Esophagus (tissue), 2 donors: ENCODE data around the gene NT5C. TPM values are rescaled to one million over a fixed set of nuclear protein-coding genes. Genes with fewer than 3 reads are reported as not detected.
"Not testable (repeated sequence)": the region's sequence is repeated elsewhere in the genome, so short reads cannot be mapped to it uniquely, and the experiment has no call there.

Source experiments
- H3K27ac ChIP-seq, 2 donors: one replicate each; pipeline ENCODE4 v1.5.1; 2013; ENCODE audit warnings: low read depth in 2 of 2, mild to moderate bottlenecking in 2 of 2, inconsistent platforms in 1 of 2, low read length in 1 of 2, moderate library complexity in 1 of 2
- H3K27me3 ChIP-seq, 2 donors: one replicate each; pipeline ENCODE4 v1.6.1; 2013; ENCODE audit warnings: low read length in 2 of 2, control low read depth in 1 of 2, mild to moderate bottlenecking in 1 of 2; ENCODE audit not compliant: insufficient read depth in 2 of 2, control insufficient read depth in 1 of 2
- H3K36me3 ChIP-seq, 2 donors: one replicate each; pipeline ENCODE4 v1.6.1; 2013; ENCODE audit warnings: low read length in 1 of 2; ENCODE audit not compliant: control insufficient read depth in 2 of 2, insufficient read depth in 2 of 2
- H3K4me1 ChIP-seq, 2 donors: one replicate each; pipeline ENCODE4 v1.6.1; 2013; ENCODE audit warnings: low read length in 1 of 2; ENCODE audit not compliant: control insufficient read depth in 2 of 2, insufficient read depth in 2 of 2
- H3K4me3 ChIP-seq, 2 donors: one replicate each; pipeline ENCODE4 v1.5.1; 2013; ENCODE audit warnings: low read length in 2 of 2, mild to moderate bottlenecking in 2 of 2, low read depth in 1 of 2, moderate library complexity in 1 of 2
- H3K9me3 ChIP-seq, 2 donors: one replicate each; pipeline ENCODE4 v1.6.1; 2013; ENCODE audit warnings: mild to moderate bottlenecking in 2 of 2, low read depth in 1 of 2, low read length in 1 of 2, moderate library complexity in 1 of 2; ENCODE audit not compliant: control insufficient read depth in 2 of 2, insufficient read depth in 1 of 2
- WGBS, 2 donors: extraction: QIAGEN DNeasy Blood & Tissue Kit; methylation state at CpG; one replicate each; pipeline ENCODE4 v1.1.7; 2013; 5-methylcytosine and 5-hydroxymethylcytosine counted together
- polyA plus RNA-seq, 2 donors: library from polyadenylated mRNA; stranded (reverse); fragments of 200-250 nt; gene quantifications; one replicate each; pipeline ENCODE4 v1.2.3, GENCODE V29; 2013
- donor health status: healthy with polysubstance abuse.
- donor health status: Bipolar disorder and iron deficiency.

Gene NT5C
- polyA plus RNA-seq, 2 donors: 64.2 to 79.0 TPM

- WGBS, 2 donors: 94 to 96% methylated on average over 3 of the region's 3 CpGs
- H3K4me1 ChIP-seq: peaks cover 0 to 12% of the 10 kb centered on the region in 2 donors
- no peak overlapping the region for H3K27ac ChIP-seq
- H3K9me3 ChIP-seq: no peaks in the 10 kb centered on the region
- H3K36me3 ChIP-seq: peaks cover 0 to 16% of the 10 kb centered on the region in 2 donors
- no peaks in the 10 kb centered on the region for H3K27me3 ChIP-seq
- no peak overlapping the region for H3K4me3 ChIP-seq
Observed at GRCh38 chr17:75133001-75133400, 1.5 kb upstream of the NT5C start.

GRCh38 chr17:75132018-75133000 lies 767 bp upstream of the NT5C start:
- not testable (repeated sequence) for H3K27me3 ChIP-seq, H3K9me3 ChIP-seq
- Histone ChIP-seq H3K27ac (peak overlapping the region; percentile 93 to 94), H3K4me3 (peak overlapping the region; percentile 77 to 83), H3K4me1 (peaks cover 0 to 12% of the 10 kb centered on the region in 2 donors), H3K36me3 (peaks cover 0 to 16% of the 10 kb centered on the region in 2 donors)
- WGBS, 2 donors: 78% methylated on average over 40 of the region's 40 CpGs

GRCh38 chr17:75130632-75131277 lies 787 bp downstream of the NT5C start:
- Histone ChIP-seq H3K4me1 (peaks cover 0 to 16% of the 10 kb centered on the region in 2 donors), H3K27me3 (no peaks in the 10 kb centered on the region), H3K36me3 (peaks cover 0 to 16% of the 10 kb centered on the region in 2 donors), H3K9me3 (no peaks in the 10 kb centered on the region), H3K27ac (peak overlapping the region; percentile 93 to 94), H3K4me3 (peak overlapping the region; percentile 77 to 83)
- 12 to 13% methylated on average over 19 to 29 of the region's 29 CpGs for WGBS, 2 donors

- Histone ChIP-seq H3K36me3 (peaks cover 1 to 11% of the 10 kb centered on the region in 2 donors), H3K9me3 (no peaks in the 10 kb centered on the region), H3K27ac (peak overlapping the region in 1 of 2 donors; percentile 94), H3K4me3 (peak overlapping the region in 1 of 2 donors; percentile 77), H3K4me1 (peaks cover under 1 to 19% of the 10 kb centered on the region in 2 donors), H3K27me3 (no peaks in the 10 kb centered on the region)
- WGBS, 2 donors: 69 to 72% methylated on average over 24 of the region's 24 CpGs
Observed at GRCh38 chr17:75130059-75130631, 1.4 kb downstream of the NT5C start.

- Histone ChIP-seq H3K4me3 (no peak overlapping the region), H3K27me3 (no peaks in the 10 kb centered on the region), H3K4me1 (peaks cover 5 to 25% of the 10 kb centered on the region in 2 donors), H3K27ac (no peak overlapping the region), H3K9me3 (no peaks in the 10 kb centered on the region), H3K36me3 (peaks cover 4 to 11% of the 10 kb centered on the region in 2 donors)
- WGBS, 2 donors: 80 to 86% methylated on average over 9 of the region's 9 CpGs
Observed at GRCh38 chr17:75129576-75129975, 2.0 kb downstream of the NT5C start.

- peaks cover 4 to 11% of the 10 kb centered on the region in 2 donors for H3K36me3 ChIP-seq
- WGBS, 2 donors: 78 to 81% methylated on average over 33 of the region's 33 CpGs
- H3K4me3 ChIP-seq: no peak overlapping the region
- no peaks in the 10 kb centered on the region for H3K9me3 ChIP-seq
- peaks cover 5 to 31% of the 10 kb centered on the region in 2 donors for H3K4me1 ChIP-seq
- peak overlapping the region; percentile 35 to 68 for H3K27ac ChIP-seq
- H3K27me3 ChIP-seq: no peaks in the 10 kb centered on the region
Observed at GRCh38 chr17:75128694-75129505, 2.6 kb downstream of the NT5C start.

- not testable (repeated sequence) for H3K4me3 ChIP-seq, H3K9me3 ChIP-seq, H3K27me3 ChIP-seq
- 64 to 81% methylated on average over 5 of the region's 5 CpGs for WGBS, 2 donors
- Histone ChIP-seq H3K27ac (peak overlapping the region in 1 of 2 donors; percentile 68), H3K4me1 (peaks cover 5 to 33% of the 10 kb centered on the region in 2 donors), H3K36me3 (peaks cover 4 to 11% of the 10 kb centered on the region in 2 donors)
Observed at GRCh38 chr17:75127936-75128335, 3.6 kb downstream of the NT5C start.

GRCh38 chr17:75126954-75127353 lies 4.6 kb downstream of the NT5C start:
- H3K36me3 ChIP-seq: peaks cover 4 to 11% of the 10 kb centered on the region in 2 donors

GRCh38 chr17:75125984-75126383 lies 5.6 kb downstream of the NT5C start:
- 62 to 63% methylated on average over 3 of the region's 3 CpGs for WGBS, 2 donors
- H3K27ac ChIP-seq: peak overlapping the region; percentile 8 to 71
- no peaks in the 10 kb centered on the region for H3K27me3 ChIP-seq
- no peaks in the 10 kb centered on the region for H3K9me3 ChIP-seq
- H3K36me3 ChIP-seq: peaks cover 4 to 11% of the 10 kb centered on the region in 2 donors
- no peak overlapping the region for H3K4me3 ChIP-seq
- H3K4me1 ChIP-seq: peaks cover 5 to 33% of the 10 kb centered on the region in 2 donors

More at GRCh38 chr17:75126954-75127353, 4.6 kb downstream of the NT5C start:
- Histone ChIP-seq H3K27me3 (no peaks in the 10 kb centered on the region), H3K9me3 (no peaks in the 10 kb centered on the region), H3K4me3 (no peak overlapping the region), H3K4me1 (peaks cover 5 to 33% of the 10 kb centered on the region in 2 donors), H3K27ac (peak overlapping the region; percentile 15 to 37)
- 87 to 96% methylated on average over 8 of the region's 8 CpGs for WGBS, 2 donors
